ENCODE results near the gene MICALL1. TPM values are rescaled to one million over a fixed set of nuclear protein-coding genes. Genes with fewer than 3 reads are reported as not detected.

Gene MICALL1
- total RNA-seq, 1 experiment from 2014 or later = 47.2 TPM

DNA sequence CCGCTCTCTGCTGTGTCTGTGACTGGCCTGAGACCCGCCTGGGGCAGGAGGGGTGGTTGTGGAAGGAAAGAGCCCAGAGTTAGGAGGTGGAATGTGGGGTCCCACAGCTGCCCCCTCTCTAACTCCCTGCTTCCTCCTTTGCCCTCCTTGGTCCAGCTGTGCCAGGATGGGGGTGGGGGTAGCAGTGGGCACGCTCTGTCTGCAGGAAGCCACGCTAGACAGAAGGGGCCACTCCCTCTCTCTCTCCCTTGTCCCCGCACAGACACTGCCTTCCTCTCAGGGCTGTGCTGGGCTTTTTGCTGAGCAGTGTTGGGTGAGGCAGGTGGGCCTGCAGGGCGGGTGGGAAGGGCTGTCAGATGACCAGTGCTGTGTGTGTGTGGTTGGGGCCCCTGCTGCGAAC, 80.3 kb downstream of the MICALL1 start (continued):
- TF ChIP-seq, protein P1, sequence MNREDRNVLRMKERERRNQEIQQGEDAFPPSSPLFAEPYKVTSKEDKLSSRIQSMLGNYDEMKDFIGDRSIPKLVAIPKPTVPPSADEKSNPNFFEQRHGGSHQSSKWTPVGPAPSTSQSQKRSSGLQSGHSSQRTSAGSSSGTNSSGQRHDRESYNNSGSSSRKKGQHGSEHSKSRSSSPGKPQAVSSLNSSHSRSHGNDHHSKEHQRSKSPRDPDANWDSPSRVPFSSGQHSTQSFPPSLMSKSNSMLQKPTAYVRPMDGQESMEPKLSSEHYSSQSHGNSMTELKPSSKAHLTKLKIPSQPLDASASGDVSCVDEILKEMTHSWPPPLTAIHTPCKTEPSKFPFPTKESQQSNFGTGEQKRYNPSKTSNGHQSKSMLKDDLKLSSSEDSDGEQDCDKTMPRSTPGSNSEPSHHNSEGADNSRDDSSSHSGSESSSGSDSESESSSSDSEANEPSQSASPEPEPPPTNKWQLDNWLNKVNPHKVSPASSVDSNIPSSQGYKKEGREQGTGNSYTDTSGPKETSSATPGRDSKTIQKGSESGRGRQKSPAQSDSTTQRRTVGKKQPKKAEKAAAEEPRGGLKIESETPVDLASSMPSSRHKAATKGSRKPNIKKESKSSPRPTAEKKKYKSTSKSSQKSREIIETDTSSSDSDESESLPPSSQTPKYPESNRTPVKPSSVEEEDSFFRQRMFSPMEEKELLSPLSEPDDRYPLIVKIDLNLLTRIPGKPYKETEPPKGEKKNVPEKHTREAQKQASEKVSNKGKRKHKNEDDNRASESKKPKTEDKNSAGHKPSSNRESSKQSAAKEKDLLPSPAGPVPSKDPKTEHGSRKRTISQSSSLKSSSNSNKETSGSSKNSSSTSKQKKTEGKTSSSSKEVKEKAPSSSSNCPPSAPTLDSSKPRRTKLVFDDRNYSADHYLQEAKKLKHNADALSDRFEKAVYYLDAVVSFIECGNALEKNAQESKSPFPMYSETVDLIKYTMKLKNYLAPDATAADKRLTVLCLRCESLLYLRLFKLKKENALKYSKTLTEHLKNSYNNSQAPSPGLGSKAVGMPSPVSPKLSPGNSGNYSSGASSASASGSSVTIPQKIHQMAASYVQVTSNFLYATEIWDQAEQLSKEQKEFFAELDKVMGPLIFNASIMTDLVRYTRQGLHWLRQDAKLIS (CRISPR knock-in tag; IDR thresholded peaks at IDR 0.05; ENCODE audit: borderline replicate concordance) = no peak
- TF ChIP-seq JAZF1 (CRISPR knock-in tag; IDR thresholded peaks at IDR 0.05) = no peak
- TF ChIP-seq, protein P2, sequence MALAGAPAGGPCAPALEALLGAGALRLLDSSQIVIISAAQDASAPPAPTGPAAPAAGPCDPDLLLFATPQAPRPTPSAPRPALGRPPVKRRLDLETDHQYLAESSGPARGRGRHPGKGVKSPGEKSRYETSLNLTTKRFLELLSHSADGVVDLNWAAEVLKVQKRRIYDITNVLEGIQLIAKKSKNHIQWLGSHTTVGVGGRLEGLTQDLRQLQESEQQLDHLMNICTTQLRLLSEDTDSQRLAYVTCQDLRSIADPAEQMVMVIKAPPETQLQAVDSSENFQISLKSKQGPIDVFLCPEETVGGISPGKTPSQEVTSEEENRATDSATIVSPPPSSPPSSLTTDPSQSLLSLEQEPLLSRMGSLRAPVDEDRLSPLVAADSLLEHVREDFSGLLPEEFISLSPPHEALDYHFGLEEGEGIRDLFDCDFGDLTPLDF (CRISPR knock-in tag; IDR thresholded peaks at IDR 0.05) = no peak

DNA sequence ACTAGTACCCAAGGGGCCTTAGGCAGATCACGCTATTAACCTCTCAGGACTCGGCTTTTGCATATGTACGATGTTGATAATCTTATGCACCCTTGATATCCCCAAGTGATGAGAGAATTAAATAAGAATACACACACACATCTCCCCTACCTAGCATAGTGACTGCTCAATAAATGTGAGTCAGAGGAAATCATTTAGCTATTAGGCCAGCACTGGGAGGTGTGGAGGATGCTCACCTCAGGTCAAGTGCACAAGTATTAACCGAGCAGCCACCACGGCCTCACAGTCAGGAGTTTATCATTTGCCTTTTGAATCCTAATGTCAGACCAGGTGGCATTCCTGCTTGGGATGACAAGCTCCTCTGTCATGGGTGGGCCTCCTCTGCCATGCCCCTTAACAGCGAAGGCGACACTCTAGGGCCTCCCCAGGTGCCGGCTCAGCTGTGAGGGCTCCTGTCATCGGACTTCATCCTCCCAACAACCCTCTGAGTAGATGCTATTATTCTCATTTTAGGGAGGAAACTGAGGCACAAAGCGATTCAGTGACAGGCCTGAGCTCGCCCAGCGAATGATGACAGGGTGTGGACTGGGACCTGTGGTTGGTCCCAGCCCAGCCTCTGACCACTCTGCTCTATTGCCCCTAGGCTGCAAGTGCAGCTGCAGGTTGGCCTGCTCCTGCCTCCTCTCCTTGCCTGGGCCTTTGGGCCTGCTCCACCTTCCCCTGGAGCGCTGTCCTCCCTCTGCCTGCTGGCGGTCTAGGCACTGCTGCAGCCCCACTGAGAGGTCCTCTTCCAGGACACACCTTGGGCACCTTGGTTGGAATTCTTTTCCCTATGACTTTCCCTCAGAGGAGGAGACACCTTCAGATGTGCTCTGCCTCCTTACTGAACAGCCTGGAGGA, 83.3 kb downstream of the MICALL1 start:
- H3K4me3 Mint-ChIP-seq = no peak overlapping the region
- no peak overlapping the region for H3K27ac Mint-ChIP-seq
- no peaks in the 10 kb centered on the region for H3K36me3 Mint-ChIP-seq
- CTCF ChIA-PET = interaction anchor here (1.5 kb wide), 1 partner anchor 9 kb away, joined by 3 read pairs; no protein-coding TSS in a partner anchor
- DNase-seq (ENCODE audit: low spot score) (no peak), ATAC-seq (no peak)
- H3K4me1 Mint-ChIP-seq = peaks cover 11% of the 10 kb centered on the region
- POLR2A ChIA-PET = no interaction called here
- H3K9me3 Mint-ChIP-seq = no peaks in the 10 kb centered on the region
- H3K27me3 Mint-ChIP-seq (ENCODE audit: low read depth) = peaks cover 3% of the 10 kb centered on the region; the same call in 1 of the 2 replicates
- no peak for TF ChIP-seq ZNF396 (CRISPR knock-in tag; IDR thresholded peaks at IDR 0.05; ENCODE audit: borderline replicate concordance)
- no peak for TF ChIP-seq NFYB (CRISPR knock-in tag; conservative IDR thresholded peaks at IDR 0.05; ENCODE audit: low read depth)
- TF ChIP-seq, protein P2 (CRISPR knock-in tag; IDR thresholded peaks at IDR 0.05) = no peak
- no peak for TF ChIP-seq ZNF138 (CRISPR knock-in tag; conservative IDR thresholded peaks at IDR 0.05)
- no peak for TF ChIP-seq SOX15 (CRISPR knock-in tag; IDR thresholded peaks at IDR 0.05)
- TF ChIP-seq, protein P3, sequence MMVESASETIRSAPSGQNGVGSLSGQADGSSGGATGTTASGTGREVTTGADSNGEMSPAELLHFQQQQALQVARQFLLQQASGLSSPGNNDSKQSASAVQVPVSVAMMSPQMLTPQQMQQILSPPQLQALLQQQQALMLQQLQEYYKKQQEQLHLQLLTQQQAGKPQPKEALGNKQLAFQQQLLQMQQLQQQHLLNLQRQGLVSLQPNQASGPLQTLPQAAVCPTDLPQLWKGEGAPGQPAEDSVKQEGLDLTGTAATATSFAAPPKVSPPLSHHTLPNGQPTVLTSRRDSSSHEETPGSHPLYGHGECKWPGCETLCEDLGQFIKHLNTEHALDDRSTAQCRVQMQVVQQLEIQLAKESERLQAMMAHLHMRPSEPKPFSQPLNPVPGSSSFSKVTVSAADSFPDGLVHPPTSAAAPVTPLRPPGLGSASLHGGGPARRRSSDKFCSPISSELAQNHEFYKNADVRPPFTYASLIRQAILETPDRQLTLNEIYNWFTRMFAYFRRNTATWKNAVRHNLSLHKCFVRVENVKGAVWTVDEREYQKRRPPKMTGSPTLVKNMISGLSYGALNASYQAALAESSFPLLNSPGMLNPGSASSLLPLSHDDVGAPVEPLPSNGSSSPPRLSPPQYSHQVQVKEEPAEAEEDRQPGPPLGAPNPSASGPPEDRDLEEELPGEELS (CRISPR knock-in tag; IDR thresholded peaks at IDR 0.05) = no peak
- no peak for TF ChIP-seq EMX1 (CRISPR knock-in tag; IDR thresholded peaks at IDR 0.05)
- TF ChIP-seq KAT7 (CRISPR knock-in tag; IDR thresholded peaks at IDR 0.05; ENCODE audit: borderline replicate concordance) = no peak
- no peak for TF ChIP-seq GABPB1 (CRISPR knock-in tag; IDR thresholded peaks at IDR 0.05)
- TF ChIP-seq, protein P4, sequence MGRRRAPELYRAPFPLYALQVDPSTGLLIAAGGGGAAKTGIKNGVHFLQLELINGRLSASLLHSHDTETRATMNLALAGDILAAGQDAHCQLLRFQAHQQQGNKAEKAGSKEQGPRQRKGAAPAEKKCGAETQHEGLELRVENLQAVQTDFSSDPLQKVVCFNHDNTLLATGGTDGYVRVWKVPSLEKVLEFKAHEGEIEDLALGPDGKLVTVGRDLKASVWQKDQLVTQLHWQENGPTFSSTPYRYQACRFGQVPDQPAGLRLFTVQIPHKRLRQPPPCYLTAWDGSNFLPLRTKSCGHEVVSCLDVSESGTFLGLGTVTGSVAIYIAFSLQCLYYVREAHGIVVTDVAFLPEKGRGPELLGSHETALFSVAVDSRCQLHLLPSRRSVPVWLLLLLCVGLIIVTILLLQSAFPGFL (CRISPR knock-in tag; IDR thresholded peaks at IDR 0.05; ENCODE audit: borderline replicate concordance) = no peak
- TF ChIP-seq, protein P5, sequence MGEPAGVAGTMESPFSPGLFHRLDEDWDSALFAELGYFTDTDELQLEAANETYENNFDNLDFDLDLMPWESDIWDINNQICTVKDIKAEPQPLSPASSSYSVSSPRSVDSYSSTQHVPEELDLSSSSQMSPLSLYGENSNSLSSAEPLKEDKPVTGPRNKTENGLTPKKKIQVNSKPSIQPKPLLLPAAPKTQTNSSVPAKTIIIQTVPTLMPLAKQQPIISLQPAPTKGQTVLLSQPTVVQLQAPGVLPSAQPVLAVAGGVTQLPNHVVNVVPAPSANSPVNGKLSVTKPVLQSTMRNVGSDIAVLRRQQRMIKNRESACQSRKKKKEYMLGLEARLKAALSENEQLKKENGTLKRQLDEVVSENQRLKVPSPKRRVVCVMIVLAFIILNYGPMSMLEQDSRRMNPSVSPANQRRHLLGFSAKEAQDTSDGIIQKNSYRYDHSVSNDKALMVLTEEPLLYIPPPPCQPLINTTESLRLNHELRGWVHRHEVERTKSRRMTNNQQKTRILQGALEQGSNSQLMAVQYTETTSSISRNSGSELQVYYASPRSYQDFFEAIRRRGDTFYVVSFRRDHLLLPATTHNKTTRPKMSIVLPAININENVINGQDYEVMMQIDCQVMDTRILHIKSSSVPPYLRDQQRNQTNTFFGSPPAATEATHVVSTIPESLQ (CRISPR knock-in tag; IDR thresholded peaks at IDR 0.05) = no peak
- TF ChIP-seq, protein P6, sequence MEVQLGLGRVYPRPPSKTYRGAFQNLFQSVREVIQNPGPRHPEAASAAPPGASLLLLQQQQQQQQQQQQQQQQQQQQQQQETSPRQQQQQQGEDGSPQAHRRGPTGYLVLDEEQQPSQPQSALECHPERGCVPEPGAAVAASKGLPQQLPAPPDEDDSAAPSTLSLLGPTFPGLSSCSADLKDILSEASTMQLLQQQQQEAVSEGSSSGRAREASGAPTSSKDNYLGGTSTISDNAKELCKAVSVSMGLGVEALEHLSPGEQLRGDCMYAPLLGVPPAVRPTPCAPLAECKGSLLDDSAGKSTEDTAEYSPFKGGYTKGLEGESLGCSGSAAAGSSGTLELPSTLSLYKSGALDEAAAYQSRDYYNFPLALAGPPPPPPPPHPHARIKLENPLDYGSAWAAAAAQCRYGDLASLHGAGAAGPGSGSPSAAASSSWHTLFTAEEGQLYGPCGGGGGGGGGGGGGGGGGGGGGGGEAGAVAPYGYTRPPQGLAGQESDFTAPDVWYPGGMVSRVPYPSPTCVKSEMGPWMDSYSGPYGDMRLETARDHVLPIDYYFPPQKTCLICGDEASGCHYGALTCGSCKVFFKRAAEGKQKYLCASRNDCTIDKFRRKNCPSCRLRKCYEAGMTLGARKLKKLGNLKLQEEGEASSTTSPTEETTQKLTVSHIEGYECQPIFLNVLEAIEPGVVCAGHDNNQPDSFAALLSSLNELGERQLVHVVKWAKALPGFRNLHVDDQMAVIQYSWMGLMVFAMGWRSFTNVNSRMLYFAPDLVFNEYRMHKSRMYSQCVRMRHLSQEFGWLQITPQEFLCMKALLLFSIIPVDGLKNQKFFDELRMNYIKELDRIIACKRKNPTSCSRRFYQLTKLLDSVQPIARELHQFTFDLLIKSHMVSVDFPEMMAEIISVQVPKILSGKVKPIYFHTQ (CRISPR knock-in tag; IDR thresholded peaks at IDR 0.05) = no peak
- TF ChIP-seq, protein P1 (CRISPR knock-in tag; IDR thresholded peaks at IDR 0.05; ENCODE audit: borderline replicate concordance) = no peak

Data from WTC11 (cell line).